ENCODE results near the gene SLC49A3. TPM values are rescaled to one million over a fixed set of nuclear protein-coding genes. Genes with fewer than 3 reads are reported as not detected.

SLC49A3 gene
- total RNA-seq, 2 donors from 2014 or later = 15.1 to 16.4 TPM

GRCh38 chr4:657834-658667, 30.9 kb downstream of the SLC49A3 start:
- no peak overlapping the region for H3K27ac ChIP-seq (ENCODE audit: low read depth, low read length)
- H3K4me3 ChIP-seq (ENCODE audit: low read length) = no peak overlapping the region
- 90 to 98% methylated on average over 8 to 27 of the region's 27 CpGs for WGBS, 2 experiments (ENCODE audit: insufficient coverage in 1 of 2, insufficient read length in 1 of 2)
- H3K36me3 Mint-ChIP-seq (ENCODE audit: low read depth) = peaks cover 7% of the 10 kb centered on the region
- no peak overlapping the region for H3K4me3 Mint-ChIP-seq
- no peaks in the 10 kb centered on the region for H3K4me1 ChIP-seq (ENCODE audit: control insufficient read depth, insufficient read depth, low read length)
- no peaks in the 10 kb centered on the region for H3K9me3 ChIP-seq (ENCODE audit: control insufficient read depth, low read length)
- no peaks in the 10 kb centered on the region for H3K27me3 Mint-ChIP-seq (ENCODE audit: insufficient read depth)
- no peaks in the 10 kb centered on the region for H3K4me1 Mint-ChIP-seq
- H3K36me3 ChIP-seq (ENCODE audit: control insufficient read depth, insufficient read depth, low read length) = no peaks in the 10 kb centered on the region
- peak; percentile 48 for DNase-seq
- no peaks in the 10 kb centered on the region for H3K9me3 Mint-ChIP-seq
- H3K27me3 ChIP-seq (ENCODE audit: control insufficient read depth, insufficient read depth, low read length, poor library complexity, severe bottlenecking) = no peaks in the 10 kb centered on the region
- no peak for TF ChIP-seq CTCF (conservative IDR thresholded peaks at IDR 0.05)
- H3K9ac ChIP-seq (ENCODE audit: extremely low read depth, low read length, poor library complexity, severe bottlenecking) = no peak overlapping the region
- H3K27ac Mint-ChIP-seq = no peak overlapping the region

DNA sequence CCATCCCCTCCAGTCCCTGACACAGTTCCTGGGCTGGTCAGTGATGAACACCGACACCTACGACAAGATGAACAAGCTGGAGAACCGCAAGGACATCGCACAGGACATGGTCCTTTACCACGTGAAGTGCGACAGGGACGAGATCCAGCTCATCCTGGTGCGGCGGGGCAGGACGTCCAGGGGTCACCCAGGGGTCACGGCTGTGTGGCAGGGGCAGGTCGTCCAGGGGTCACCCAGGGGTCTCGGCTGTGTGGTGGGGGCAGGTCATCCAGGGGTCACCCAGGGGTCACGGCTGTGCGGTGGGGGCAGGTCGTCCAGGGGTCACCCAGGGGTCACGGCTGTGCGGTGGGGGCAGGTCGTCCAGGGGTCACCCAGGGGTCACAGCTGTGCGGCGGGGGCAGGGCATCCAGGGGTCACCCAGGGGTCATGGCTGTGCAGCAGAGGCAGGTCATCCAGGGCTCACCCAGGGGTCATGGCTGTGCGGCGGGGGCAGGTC, 31.6 kb downstream of the SLC49A3 start:
- Histone ChIP-seq H3K36me3 (ENCODE audit: control insufficient read depth, insufficient read depth, low read length) (no peaks in the 10 kb centered on the region), H3K4me3 (ENCODE audit: low read length) (no peak overlapping the region), H3K9me3 (ENCODE audit: control insufficient read depth, low read length) (no peaks in the 10 kb centered on the region), H3K27ac (ENCODE audit: low read depth, low read length) (no peak overlapping the region), H3K9ac (ENCODE audit: extremely low read depth, low read length, poor library complexity, severe bottlenecking) (no peak overlapping the region), H3K27me3 (ENCODE audit: control insufficient read depth, insufficient read depth, low read length, poor library complexity, severe bottlenecking) (no peaks in the 10 kb centered on the region), H3K4me1 (ENCODE audit: control insufficient read depth, insufficient read depth, low read length) (no peaks in the 10 kb centered on the region)
- Mint-ChIP-seq H3K27ac (no peak overlapping the region), H3K36me3 (ENCODE audit: low read depth) (peaks cover 7% of the 10 kb centered on the region), H3K9me3 (no peaks in the 10 kb centered on the region), H3K27me3 (ENCODE audit: insufficient read depth) (no peaks in the 10 kb centered on the region), H3K4me1 (no peaks in the 10 kb centered on the region), H3K4me3 (no peak overlapping the region)
- no peak for TF ChIP-seq CTCF (conservative IDR thresholded peaks at IDR 0.05)
- WGBS, 2 experiments (ENCODE audit: insufficient coverage in 1 of 2, insufficient read length in 1 of 2) = 93 to 99% methylated on average over 15 to 23 of the region's 23 CpGs
- no peak for DNase-seq

DNA sequence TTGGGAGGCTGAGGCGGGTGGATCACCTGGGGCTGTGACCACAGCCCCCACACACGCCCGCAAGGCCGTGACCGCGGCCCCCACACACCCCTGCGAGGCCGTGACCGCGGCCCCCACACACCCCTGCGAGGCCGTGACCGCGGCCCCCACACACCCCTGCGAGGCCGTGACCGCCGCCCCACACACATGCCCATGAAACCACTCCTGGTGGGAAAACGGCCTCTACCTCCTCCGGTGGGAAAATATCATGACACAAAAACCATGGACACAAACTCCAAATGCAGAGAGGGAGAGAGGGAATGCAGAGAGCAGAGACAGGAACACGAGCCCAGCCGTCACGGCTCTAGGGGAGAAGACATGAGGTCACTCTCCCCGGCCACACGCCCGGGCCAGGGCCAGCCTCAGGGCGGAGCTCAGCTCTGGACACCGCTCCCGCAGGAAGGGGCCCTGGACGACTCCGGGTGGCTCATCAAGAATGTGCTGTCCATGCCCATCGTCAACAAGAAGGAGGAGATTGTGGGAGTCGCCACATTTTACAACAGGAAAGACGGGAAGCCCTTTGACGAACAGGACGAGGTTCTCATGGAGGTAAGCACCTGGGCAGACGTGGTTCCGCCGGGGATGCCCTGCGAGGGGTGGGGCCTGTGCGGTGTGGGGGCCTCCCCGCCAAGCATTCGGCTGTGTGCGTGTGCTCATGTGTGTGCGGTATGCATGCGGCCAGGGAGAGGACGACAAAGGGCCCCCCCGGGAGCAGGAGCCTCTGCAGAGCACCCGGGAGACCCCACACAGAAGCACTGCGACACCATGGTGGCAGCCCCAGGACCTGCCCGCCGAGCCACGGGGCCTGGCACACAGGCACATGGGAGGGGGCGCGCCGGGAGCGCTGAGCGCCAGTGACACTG, 32.3 kb downstream of the SLC49A3 start:
- Mint-ChIP-seq H3K27ac (no peak overlapping the region), H3K4me3 (no peak overlapping the region), H3K27me3 (ENCODE audit: insufficient read depth) (no peaks in the 10 kb centered on the region), H3K9me3 (no peaks in the 10 kb centered on the region), H3K4me1 (no peaks in the 10 kb centered on the region), H3K36me3 (ENCODE audit: low read depth) (peaks cover 7% of the 10 kb centered on the region)
- Histone ChIP-seq H3K27me3 (ENCODE audit: control insufficient read depth, insufficient read depth, low read length, poor library complexity, severe bottlenecking) (no peaks in the 10 kb centered on the region), H3K27ac (ENCODE audit: low read depth, low read length) (no peak overlapping the region), H3K4me1 (ENCODE audit: control insufficient read depth, insufficient read depth, low read length) (no peaks in the 10 kb centered on the region), H3K36me3 (ENCODE audit: control insufficient read depth, insufficient read depth, low read length) (no peaks in the 10 kb centered on the region), H3K9ac (ENCODE audit: extremely low read depth, low read length, poor library complexity, severe bottlenecking) (no peak overlapping the region), H3K9me3 (ENCODE audit: control insufficient read depth, low read length) (no peaks in the 10 kb centered on the region), H3K4me3 (ENCODE audit: low read length) (no peak overlapping the region)
- DNase-seq = peak; percentile 44
- TF ChIP-seq CTCF (conservative IDR thresholded peaks at IDR 0.05) = no peak
- 93 to 94% methylated on average over 34 to 58 of the region's 58 CpGs for WGBS, 2 experiments (ENCODE audit: insufficient coverage in 1 of 2, insufficient read length in 1 of 2)
